T-cell (primary cell): Measurements from ENCODE around the gene TTC21B. TPM values are rescaled to one million over a fixed set of nuclear protein-coding genes. Genes with fewer than 3 reads are reported as not detected.

Source experiments
- ATAC-seq, 4 experiments: fragments of 200-7000 bp in 3 of 4; fragments of 150-1000 bp in 1 of 4; cut with Tn5 transposase; replicated peaks in 1 of 4; 1 replicate in 3 of 4; 2 replicates in 1 of 4; pipeline ENCODE4 v1.10.0; 2021; ENCODE audit warnings: moderate library complexity in 3 of 4, mild to moderate bottlenecking in 2 of 4, moderate number of reproducible peaks in 1 of 4
- CTCF ChIA-PET, 2 donors: fragments of 300-600 bp; sonication (Branson Sonifier 250); formaldehyde crosslinking; loops; one replicate each; lab custom pipeline; 2022; ENCODE audit warnings: antibody characterized with exemption in 2 of 2; lab: Charles Lee
- POLR2A ChIA-PET, 2 donors: fragments of 300-600 bp; sonication (Branson Sonifier 250); formaldehyde crosslinking; loops; one replicate each; lab custom pipeline; 2022; ENCODE audit warnings: antibody characterized with exemption in 2 of 2; lab: Charles Lee
- DNase-seq, 35 experiments: peaks; one replicate each; pipeline versions ENCODE4 v3.0.0 to v3.0.0-alpha.2; 2013 to 2023
- H3K27ac ChIP-seq: one replicate; pipeline ENCODE4 v1.5.1; 2013; ENCODE audit warnings: low read length
- H3K27me3 ChIP-seq, 2 experiments: replicated peaks in 1 of 2; 1 replicate in 1 of 2; 2 replicates in 1 of 2; pipeline versions ENCODE4 v1.6.1 to v1.7.0; 2013; ENCODE audit warnings: low read length in 1 of 2, mixed read lengths in 1 of 2; ENCODE audit not compliant: control insufficient read depth in 2 of 2, insufficient read depth in 2 of 2; ENCODE audit errors: extremely low read depth in 1 of 2
- H3K36me3 ChIP-seq, 2 donors: 1 replicate in 1 of 2; 2 replicates in 1 of 2; pipeline versions ENCODE4 v1.6.1 to v1.7.0; 2013; ENCODE audit warnings: low read length in 1 of 2; ENCODE audit not compliant: control insufficient read depth in 2 of 2, insufficient read depth in 1 of 2; ENCODE audit errors: extremely low read depth in 1 of 2
- H3K4me1 ChIP-seq, 2 experiments: 1 replicate in 1 of 2; 2 replicates in 1 of 2; pipeline versions ENCODE4 v1.6.1 to v1.7.0; 2013; ENCODE audit warnings: low read length in 2 of 2, mixed read lengths in 1 of 2; ENCODE audit not compliant: insufficient read depth in 2 of 2, control insufficient read depth in 1 of 2; ENCODE audit errors: extremely low read depth in 1 of 2
- H3K4me3 ChIP-seq, 2 donors: 1 replicate in 1 of 2; 2 replicates in 1 of 2; pipeline versions ENCODE4 v1.5.1 to v1.7.0; 2013; ENCODE audit warnings: mild to moderate bottlenecking in 2 of 2, low read length in 1 of 2, moderate library complexity in 1 of 2; ENCODE audit not compliant: control insufficient read depth in 1 of 2; ENCODE audit errors: extremely low read depth in 1 of 2
- H3K9me3 ChIP-seq: 2 replicates; pipeline ENCODE4 v1.7.0; 2013
- H3K27ac Mint-ChIP-seq, 2 donors: one replicate each; pipeline ENCODE4 v1.8.0; 2020 to 2021; ENCODE audit warnings: mild to moderate bottlenecking in 2 of 2, mixed read lengths in 2 of 2
- H3K27me3 Mint-ChIP-seq, 2 donors: one replicate each; pipeline ENCODE4 v1.8.0; 2021 to 2022; ENCODE audit warnings: mixed read lengths in 2 of 2
- H3K36me3 Mint-ChIP-seq: one replicate; pipeline ENCODE4 v1.8.0; 2021; ENCODE audit warnings: mixed read lengths
- H3K4me1 Mint-ChIP-seq, 3 donors: one replicate each; pipeline ENCODE4 v1.8.0; 2020 to 2022; ENCODE audit warnings: mixed read lengths in 3 of 3, mild to moderate bottlenecking in 1 of 3
- H3K4me3 Mint-ChIP-seq, 3 donors: one replicate each; pipeline ENCODE4 v1.8.0; 2020 to 2022; ENCODE audit warnings: mild to moderate bottlenecking in 3 of 3, mixed read lengths in 3 of 3, moderate library complexity in 3 of 3
- H3K9me3 Mint-ChIP-seq, 3 donors: one replicate each; pipeline ENCODE4 v1.8.0; 2020 to 2022; ENCODE audit warnings: mixed read lengths in 3 of 3
- WGBS: methylation state at CpG from one replicate; pipeline ENCODE4 v1.1.5; 2013; ENCODE audit warnings: missing lambda C conversion rate; ENCODE audit not compliant: insufficient coverage; 5-methylcytosine and 5-hydroxymethylcytosine counted together
- total RNA-seq, 35 experiments: library from RNA in 6 of 35; stranded (reverse) in 6 of 35; fragments of 120-200 nt in 1 of 35; gene quantifications; one replicate each; pipeline versions ENCODE4 v1.2.1 to v1.2.4 and lab custom pipeline; 2013 to 2026

TTC21B gene
- total RNA-seq, 5 donors from 2014 or later (not counting 1 experiment from before 2014, with no cell fraction given): 20.5 to 31.4 (median 23.4) TPM

- WGBS: no CpG with 5 or more reads among the region's 1 CpG
- H3K9me3 Mint-ChIP-seq: no peaks in the 10 kb centered on the region
- peaks cover 0 to 3% of the 10 kb centered on the region in 2 experiments for H3K4me1 ChIP-seq
- no peaks in the 10 kb centered on the region for H3K9me3 ChIP-seq
- H3K4me1 Mint-ChIP-seq: peaks cover 17 to 27% (median 20%) of the 10 kb centered on the region in 3 donors
- ChIA-PET POLR2A (no interaction called here), CTCF (no interaction called here)
- peak overlapping the region; percentile 82 to 85 for H3K27ac Mint-ChIP-seq
- ATAC-seq (no peak), DNase-seq (no peak)
- no peaks in the 10 kb centered on the region for H3K27me3 ChIP-seq
- peak overlapping the region; percentile 4 for H3K27ac ChIP-seq
- H3K4me3 Mint-ChIP-seq: no peak overlapping the region
- H3K4me3 ChIP-seq: no peak overlapping the region
- peaks cover 18% of the 10 kb centered on the region for H3K36me3 Mint-ChIP-seq
- H3K27me3 Mint-ChIP-seq: no peaks in the 10 kb centered on the region
- H3K36me3 ChIP-seq: peaks cover 0 to 21% of the 10 kb centered on the region in 2 donors
These were observed 76.9 kb downstream of the TTC21B start for GRCh38 chr2:165876712-165877111.

- Mint-ChIP-seq H3K4me1 (peaks cover 17 to 27% (median 20%) of the 10 kb centered on the region in 3 donors), H3K9me3 (no peaks in the 10 kb centered on the region), H3K4me3 (no peak overlapping the region), H3K27ac (peak overlapping the region; percentile 82 to 85), H3K27me3 (no peaks in the 10 kb centered on the region), H3K36me3 (peaks cover 19% of the 10 kb centered on the region)
- Histone ChIP-seq H3K36me3 (peaks cover 0 to 21% of the 10 kb centered on the region in 2 donors), H3K27ac (no peak overlapping the region), H3K4me1 (peaks cover 0 to 3% of the 10 kb centered on the region in 2 experiments), H3K9me3 (no peaks in the 10 kb centered on the region), H3K27me3 (no peaks in the 10 kb centered on the region), H3K4me3 (no peak overlapping the region)
- ChIA-PET POLR2A (no interaction called here), CTCF (no interaction called here)
- ATAC-seq (no peak), DNase-seq (no peak)
- WGBS: no CpG with 5 or more reads among the region's 1 CpG
These were observed 77.3 kb downstream of the TTC21B start for GRCh38 chr2:165876269-165876668.

- no peaks in the 10 kb centered on the region for H3K9me3 ChIP-seq
- no peak overlapping the region for H3K4me3 ChIP-seq
- H3K27me3 ChIP-seq: no peaks in the 10 kb centered on the region
- peaks cover 0 to 3% of the 10 kb centered on the region in 2 experiments for H3K4me1 ChIP-seq
- H3K36me3 Mint-ChIP-seq: peaks cover 20% of the 10 kb centered on the region
- no peak overlapping the region for H3K27ac ChIP-seq
- WGBS: no CpG with 5 or more reads among the region's 3 CpGs
- ATAC-seq (peak; percentile 76 to 96 (median 82)), DNase-seq (peak in 7 of 35 experiments; percentile 4 to 72 (median 8))
- ChIA-PET POLR2A (interaction anchor here (0.6 to 1.0 kb wide), 2 partner anchors 64 to 79 kb away, joined by 4 to 5 read pairs; partner anchors contain the start of gene TTC21B (in 1 of the 2)), CTCF (interaction anchor here (0.6 to 2.9 kb wide), 50 partner anchors 8 to 881 kb away, joined by 3 to 80 read pairs (median 4); partner anchors contain the start of genes GALNT3 (in 2 of the 2), SCN1A (in 1 of the 2), SCN2A (in 1 of the 2) and TTC21B (in 1 of the 2))
- H3K27ac Mint-ChIP-seq: peak overlapping the region; percentile 81
- no peaks in the 10 kb centered on the region for H3K9me3 Mint-ChIP-seq
- peaks cover 17 to 27% (median 20%) of the 10 kb centered on the region in 3 donors for H3K4me1 Mint-ChIP-seq
- H3K27me3 Mint-ChIP-seq: no peaks in the 10 kb centered on the region
- H3K36me3 ChIP-seq: peaks cover 0 to 12% of the 10 kb centered on the region in 2 donors
- no peak overlapping the region for H3K4me3 Mint-ChIP-seq
These were observed 79.0 kb downstream of the TTC21B start for GRCh38 chr2:165874445-165875039.

- Mint-ChIP-seq H3K27ac (no peak overlapping the region), H3K36me3 (peaks cover 35% of the 10 kb centered on the region), H3K4me3 (no peak overlapping the region), H3K27me3 (no peaks in the 10 kb centered on the region), H3K9me3 (no peaks in the 10 kb centered on the region), H3K4me1 (peaks cover 9 to 17% (median 13%) of the 10 kb centered on the region in 3 donors)
- ATAC-seq (no peak), DNase-seq (no peak)
- no peak overlapping the region for H3K27ac ChIP-seq
- H3K9me3 ChIP-seq: no peaks in the 10 kb centered on the region
- H3K4me3 ChIP-seq: no peak overlapping the region
- no CpG with 5 or more reads among the region's 5 CpGs for WGBS
- H3K36me3 ChIP-seq: peaks cover 0 to 6% of the 10 kb centered on the region in 2 donors
- H3K4me1 ChIP-seq: no peaks in the 10 kb centered on the region
- no peaks in the 10 kb centered on the region for H3K27me3 ChIP-seq
- CTCF ChIA-PET: interaction anchor here (0.9 to 4.0 kb wide), 3 partner anchors 10 to 470 kb away, joined by 4 to 80 read pairs (median 18); no protein-coding TSS in a partner anchor
- POLR2A ChIA-PET: no interaction called here
These were observed 81.3 kb downstream of the TTC21B start for GRCh38 chr2:165872101-165872791.

- Mint-ChIP-seq H3K36me3 (peaks cover 40% of the 10 kb centered on the region), H3K27ac (no peak overlapping the region), H3K9me3 (no peaks in the 10 kb centered on the region), H3K4me3 (no peak overlapping the region), H3K4me1 (peaks cover under 1 to 10% (median 8%) of the 10 kb centered on the region in 3 donors), H3K27me3 (no peaks in the 10 kb centered on the region)
- POLR2A ChIA-PET: interaction anchor here in 1 of 2 donors (0.6 kb wide), 1 partner anchor 11 kb away, joined by 6 read pairs; no protein-coding TSS in a partner anchor
- no peaks in the 10 kb centered on the region for H3K27me3 ChIP-seq
- DNase-seq: no peak
- no peaks in the 10 kb centered on the region for H3K9me3 ChIP-seq
- no peaks in the 10 kb centered on the region for H3K4me1 ChIP-seq
- no peak for ATAC-seq
- no peak overlapping the region for H3K27ac ChIP-seq
- no peak overlapping the region for H3K4me3 ChIP-seq
- 97% methylated on average over 2 of the region's 2 CpGs for WGBS
- CTCF ChIA-PET: interaction anchor here in 1 of 2 donors (0.6 to 4.0 kb wide), 3 partner anchors 9 to 469 kb away, joined by 3 to 18 read pairs (median 4); no protein-coding TSS in a partner anchor
- peaks cover 0 to 8% of the 10 kb centered on the region in 2 donors for H3K36me3 ChIP-seq
These were observed 82.6 kb downstream of the TTC21B start for GRCh38 chr2:165871025-165871424.

GRCh38 chr2:165870346-165870745 is 83.2 kb downstream of the TTC21B start:
- H3K4me3 ChIP-seq: no peak overlapping the region
- no peak for DNase-seq
- H3K9me3 ChIP-seq: no peaks in the 10 kb centered on the region
- CTCF ChIA-PET: interaction anchor here (0.7 to 4.0 kb wide), 2 partner anchors 468 to 853 kb away, joined by 3 to 18 read pairs; no protein-coding TSS in a partner anchor
- no peak overlapping the region for H3K27ac ChIP-seq
- no peak for ATAC-seq
- H3K9me3 Mint-ChIP-seq: no peaks in the 10 kb centered on the region
- no peaks in the 10 kb centered on the region for H3K27me3 ChIP-seq
- peaks cover 40% of the 10 kb centered on the region for H3K36me3 Mint-ChIP-seq
- H3K36me3 ChIP-seq: peaks cover 0 to 8% of the 10 kb centered on the region in 2 donors
- H3K4me1 Mint-ChIP-seq: peaks cover 0 to 10% (median 8%) of the 10 kb centered on the region in 3 donors
- WGBS: 90% methylated on average over 4 of the region's 6 CpGs
- no peak overlapping the region for H3K4me3 Mint-ChIP-seq
- H3K4me1 ChIP-seq: no peaks in the 10 kb centered on the region
- POLR2A ChIA-PET: no interaction called here
- H3K27me3 Mint-ChIP-seq: no peaks in the 10 kb centered on the region
- H3K27ac Mint-ChIP-seq: no peak overlapping the region
